ENCODE measurements around the gene PLCD3. TPM values are rescaled to one million over a fixed set of nuclear protein-coding genes. Genes with fewer than 3 reads are reported as not detected.
A peak's percentile ranks its signal among the peaks of the same experiment; 100 is the strongest.

The PLCD3 gene
- total and polyA plus RNA-seq, 2 of the 13 experiments (the other 11 are each of a cell fraction or from before 2014, with no cell fraction given): 11.3 to 39.1 TPM

GRCh38 chr17:45128331-45128730 lies 4.0 kb downstream of the PLCD3 start (continued):
- TF ChIP-seq ZNF296 (CRISPR knock-in tag; conservative IDR thresholded peaks at IDR 0.05) (no peak; the same call in 1 of the 2 replicates), RBFOX2 (IDR thresholded peaks at IDR 0.05; ENCODE audit: low read depth, low read length) (peak; percentile 42; the same call in 1 of the 2 replicates), DPF2 (CRISPR knock-in tag; IDR thresholded peaks at IDR 0.05; ENCODE audit: borderline replicate concordance, low read depth) (no peak), NPAS2 (CRISPR knock-in tag; IDR thresholded peaks at IDR 0.05; ENCODE audit: borderline replicate concordance) (no peak), MYC (CRISPR knock-in tag; IDR thresholded peaks at IDR 0.05; ENCODE audit: borderline replicate concordance) (no peak)
- TF ChIP-seq, protein P1, sequence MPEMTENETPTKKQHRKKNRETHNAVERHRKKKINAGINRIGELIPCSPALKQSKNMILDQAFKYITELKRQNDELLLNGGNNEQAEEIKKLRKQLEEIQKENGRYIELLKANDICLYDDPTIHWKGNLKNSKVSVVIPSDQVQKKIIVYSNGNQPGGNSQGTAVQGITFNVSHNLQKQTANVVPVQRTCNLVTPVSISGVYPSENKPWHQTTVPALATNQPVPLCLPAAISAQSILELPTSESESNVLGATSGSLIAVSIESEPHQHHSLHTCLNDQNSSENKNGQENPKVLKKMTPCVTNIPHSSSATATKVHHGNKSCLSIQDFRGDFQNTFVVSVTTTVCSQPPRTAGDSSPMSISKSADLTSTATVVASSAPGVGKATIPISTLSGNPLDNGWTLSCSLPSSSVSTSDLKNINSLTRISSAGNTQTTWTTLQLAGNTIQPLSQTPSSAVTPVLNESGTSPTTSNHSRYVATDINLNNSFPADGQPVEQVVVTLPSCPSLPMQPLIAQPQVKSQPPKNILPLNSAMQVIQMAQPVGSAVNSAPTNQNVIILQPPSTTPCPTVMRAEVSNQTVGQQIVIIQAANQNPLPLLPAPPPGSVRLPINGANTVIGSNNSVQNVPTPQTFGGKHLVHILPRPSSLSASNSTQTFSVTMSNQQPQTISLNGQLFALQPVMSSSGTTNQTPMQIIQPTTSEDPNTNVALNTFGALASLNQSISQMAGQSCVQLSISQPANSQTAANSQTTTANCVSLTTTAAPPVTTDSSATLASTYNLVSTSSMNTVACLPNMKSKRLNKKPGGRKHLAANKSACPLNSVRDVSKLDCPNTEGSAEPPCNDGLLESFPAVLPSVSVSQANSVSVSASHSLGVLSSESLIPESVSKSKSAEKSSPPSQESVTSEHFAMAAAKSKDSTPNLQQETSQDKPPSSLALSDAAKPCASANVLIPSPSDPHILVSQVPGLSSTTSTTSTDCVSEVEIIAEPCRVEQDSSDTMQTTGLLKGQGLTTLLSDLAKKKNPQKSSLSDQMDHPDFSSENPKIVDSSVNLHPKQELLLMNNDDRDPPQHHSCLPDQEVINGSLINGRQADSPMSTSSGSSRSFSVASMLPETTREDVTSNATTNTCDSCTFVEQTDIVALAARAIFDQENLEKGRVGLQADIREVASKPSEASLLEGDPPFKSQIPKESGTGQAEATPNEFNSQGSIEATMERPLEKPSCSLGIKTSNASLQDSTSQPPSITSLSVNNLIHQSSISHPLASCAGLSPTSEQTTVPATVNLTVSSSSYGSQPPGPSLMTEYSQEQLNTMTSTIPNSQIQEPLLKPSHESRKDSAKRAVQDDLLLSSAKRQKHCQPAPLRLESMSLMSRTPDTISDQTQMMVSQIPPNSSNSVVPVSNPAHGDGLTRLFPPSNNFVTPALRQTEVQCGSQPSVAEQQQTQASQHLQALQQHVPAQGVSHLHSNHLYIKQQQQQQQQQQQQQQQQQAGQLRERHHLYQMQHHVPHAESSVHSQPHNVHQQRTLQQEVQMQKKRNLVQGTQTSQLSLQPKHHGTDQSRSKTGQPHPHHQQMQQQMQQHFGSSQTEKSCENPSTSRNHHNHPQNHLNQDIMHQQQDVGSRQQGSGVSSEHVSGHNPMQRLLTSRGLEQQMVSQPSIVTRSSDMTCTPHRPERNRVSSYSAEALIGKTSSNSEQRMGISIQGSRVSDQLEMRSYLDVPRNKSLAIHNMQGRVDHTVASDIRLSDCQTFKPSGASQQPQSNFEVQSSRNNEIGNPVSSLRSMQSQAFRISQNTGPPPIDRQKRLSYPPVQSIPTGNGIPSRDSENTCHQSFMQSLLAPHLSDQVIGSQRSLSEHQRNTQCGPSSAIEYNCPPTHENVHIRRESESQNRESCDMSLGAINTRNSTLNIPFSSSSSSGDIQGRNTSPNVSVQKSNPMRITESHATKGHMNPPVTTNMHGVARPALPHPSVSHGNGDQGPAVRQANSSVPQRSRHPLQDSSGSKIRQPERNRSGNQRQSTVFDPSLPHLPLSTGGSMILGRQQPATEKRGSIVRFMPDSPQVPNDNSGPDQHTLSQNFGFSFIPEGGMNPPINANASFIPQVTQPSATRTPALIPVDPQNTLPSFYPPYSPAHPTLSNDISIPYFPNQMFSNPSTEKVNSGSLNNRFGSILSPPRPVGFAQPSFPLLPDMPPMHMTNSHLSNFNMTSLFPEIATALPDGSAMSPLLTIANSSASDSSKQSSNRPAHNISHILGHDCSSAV (CRISPR knock-in tag; IDR thresholded peaks at IDR 0.05; ENCODE audit: borderline replicate concordance): no peak
